ENCODE data around the gene DNM3.

Gene DNM3

DNA sequence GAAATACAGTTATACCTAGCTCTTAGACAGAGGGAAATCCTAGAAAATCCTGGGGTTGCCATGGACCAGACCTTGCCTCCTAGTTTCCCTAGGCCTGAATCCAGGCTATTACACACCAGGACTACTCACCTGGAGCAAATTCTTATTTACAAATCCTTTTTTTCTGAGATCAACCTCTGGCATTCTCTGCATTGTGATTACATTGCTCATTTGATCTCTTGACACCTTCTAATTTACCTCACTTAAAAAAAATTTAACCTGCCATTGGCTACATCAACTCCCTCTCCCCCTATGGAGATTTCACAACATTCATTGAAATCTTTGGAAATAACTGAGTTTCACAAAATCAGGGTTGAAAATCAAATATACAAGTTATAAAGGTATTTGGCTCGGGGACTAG, 576.3 kb downstream of the DNM3 start:
- no peak overlapping the region for H3K4me3 ChIP-seq (ENCODE audit: low read depth, low read length)
- H3K27ac ChIP-seq: no peak overlapping the region
- H3K27me3 ChIP-seq (replicated peaks): no peaks in the 10 kb centered on the region
- H3K36me3 ChIP-seq (replicated peaks): no peaks in the 10 kb centered on the region
- TF ChIP-seq, protein P1, sequence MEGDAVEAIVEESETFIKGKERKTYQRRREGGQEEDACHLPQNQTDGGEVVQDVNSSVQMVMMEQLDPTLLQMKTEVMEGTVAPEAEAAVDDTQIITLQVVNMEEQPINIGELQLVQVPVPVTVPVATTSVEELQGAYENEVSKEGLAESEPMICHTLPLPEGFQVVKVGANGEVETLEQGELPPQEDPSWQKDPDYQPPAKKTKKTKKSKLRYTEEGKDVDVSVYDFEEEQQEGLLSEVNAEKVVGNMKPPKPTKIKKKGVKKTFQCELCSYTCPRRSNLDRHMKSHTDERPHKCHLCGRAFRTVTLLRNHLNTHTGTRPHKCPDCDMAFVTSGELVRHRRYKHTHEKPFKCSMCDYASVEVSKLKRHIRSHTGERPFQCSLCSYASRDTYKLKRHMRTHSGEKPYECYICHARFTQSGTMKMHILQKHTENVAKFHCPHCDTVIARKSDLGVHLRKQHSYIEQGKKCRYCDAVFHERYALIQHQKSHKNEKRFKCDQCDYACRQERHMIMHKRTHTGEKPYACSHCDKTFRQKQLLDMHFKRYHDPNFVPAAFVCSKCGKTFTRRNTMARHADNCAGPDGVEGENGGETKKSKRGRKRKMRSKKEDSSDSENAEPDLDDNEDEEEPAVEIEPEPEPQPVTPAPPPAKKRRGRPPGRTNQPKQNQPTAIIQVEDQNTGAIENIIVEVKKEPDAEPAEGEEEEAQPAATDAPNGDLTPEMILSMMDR (IDR thresholded peaks at IDR 0.05; ENCODE audit: low read depth, low read length, missing control alignments): no peak
- in situ Hi-C loops (cut with HindIII; ENCODE audit: low pct_ligation_motif_present, low sequenced_read_pairs): loop anchor here (25.0 kb wide), 1 partner anchor 405 kb away; no protein-coding TSS in a partner anchor
- DNase-seq: no peak

DNA sequence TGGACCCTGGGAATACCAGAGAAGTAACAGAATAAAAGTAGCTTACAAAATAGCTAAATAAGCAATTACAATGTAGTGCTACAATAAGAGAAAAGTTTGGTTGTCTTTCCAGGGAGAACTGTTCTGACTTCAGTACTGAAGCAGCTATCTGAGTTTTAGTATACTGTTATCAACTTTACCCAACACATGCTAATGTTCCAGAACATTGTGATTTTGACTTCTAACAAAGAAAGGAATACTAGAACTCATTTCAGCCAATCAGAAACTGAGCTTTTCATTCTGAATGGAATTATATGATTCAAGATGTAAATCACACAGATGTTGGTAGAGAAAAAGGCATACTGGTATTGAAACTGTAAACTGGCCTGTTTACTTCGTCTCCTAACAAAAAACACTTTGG, 579.1 kb downstream of the DNM3 start, which contains the start of gene C1orf105:
TSS of gene C1orf105 (plus strand) at position 301 of the 400 bp plus-strand sequence. CDS start 201 bp downstream, outside the sequence.
- no peaks in the 10 kb centered on the region for H3K36me3 ChIP-seq (replicated peaks)

DNA sequence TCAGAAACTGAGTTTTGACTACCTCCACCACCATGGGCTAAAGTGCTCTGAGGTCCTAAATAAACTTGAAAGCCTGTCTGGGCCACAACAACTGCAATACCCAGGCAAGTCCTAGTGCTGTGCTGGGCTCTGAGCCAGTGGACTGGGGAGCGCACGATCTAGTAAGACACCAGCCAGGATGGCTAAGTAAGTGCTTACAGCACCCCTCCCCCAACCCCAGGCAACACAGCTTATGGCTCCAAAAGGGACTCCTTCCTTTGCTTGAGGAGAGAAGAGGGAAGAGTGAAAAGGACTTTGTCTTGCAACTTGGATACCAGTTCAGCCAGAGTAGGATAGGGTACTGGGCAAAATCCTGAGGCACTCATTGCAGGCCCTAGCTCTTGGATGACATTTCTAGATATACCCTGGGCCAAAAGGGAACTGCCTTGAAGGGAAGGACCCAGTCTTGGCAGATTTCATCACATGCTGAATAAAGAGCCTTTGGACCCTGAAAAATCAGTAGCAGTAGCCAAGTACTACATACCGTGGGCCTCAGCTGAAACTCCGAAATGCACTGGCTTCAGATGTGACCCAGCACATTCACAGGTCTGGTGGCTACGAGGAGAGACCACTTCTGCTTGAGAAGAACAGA, 580.8 kb downstream of the DNM3 start:
- Histone ChIP-seq H3K4me3 (ENCODE audit: low read depth, low read length) (no peak overlapping the region), H3K27me3 (replicated peaks) (no peaks in the 10 kb centered on the region), H3K27ac (no peak overlapping the region), H3K36me3 (replicated peaks) (no peaks in the 10 kb centered on the region)
- DNase-seq: no peak
- in situ Hi-C loops (cut with HindIII; ENCODE audit: low pct_ligation_motif_present, low sequenced_read_pairs): loop anchor here (25.0 kb wide), 1 partner anchor 410 kb away; no protein-coding TSS in a partner anchor
- TF ChIP-seq, protein P1 (IDR thresholded peaks at IDR 0.05; ENCODE audit: low read depth, low read length, missing control alignments): no peak

More for the DNA sequence above, 579.1 kb downstream of the DNM3 start, which contains the start of gene C1orf105:
- no peak within 1 kb of the TSS for H3K4me3 ChIP-seq (ENCODE audit: low read depth, low read length)
- in situ Hi-C loops (cut with HindIII; ENCODE audit: low pct_ligation_motif_present, low sequenced_read_pairs): loop anchor here (25.0 kb wide), 1 partner anchor 408 kb away; no protein-coding TSS in a partner anchor
- no peak within 1 kb of the TSS for H3K27ac ChIP-seq
- no peak for DNase-seq
- H3K27me3 ChIP-seq (replicated peaks): no peaks in the 10 kb centered on the region
- TF ChIP-seq, protein P1 (IDR thresholded peaks at IDR 0.05; ENCODE audit: low read depth, low read length, missing control alignments): no peak

DNA sequence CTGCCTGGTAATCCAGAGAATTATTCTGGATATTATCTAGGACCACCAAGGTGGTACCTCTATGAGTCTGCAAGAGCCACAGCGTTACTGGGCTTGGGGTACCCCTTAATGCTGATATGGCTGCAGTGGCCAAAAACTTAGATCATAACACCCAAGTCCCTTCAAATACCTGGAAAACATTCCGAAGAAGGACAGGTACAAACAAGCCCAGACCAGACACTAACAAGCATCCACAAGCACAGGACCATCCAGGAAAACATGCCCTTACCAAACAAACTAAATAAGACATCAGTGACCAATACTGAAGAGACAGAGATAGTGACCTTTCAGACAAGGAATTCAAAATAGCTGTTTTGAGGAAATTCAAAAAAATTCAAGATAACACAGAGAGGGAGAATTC, 582.0 kb downstream of the DNM3 start:
- in situ Hi-C loops (cut with HindIII; ENCODE audit: low pct_ligation_motif_present, low sequenced_read_pairs): loop anchor here (25.0 kb wide), 1 partner anchor 411 kb away; no protein-coding TSS in a partner anchor
- H3K27me3 ChIP-seq (replicated peaks): no peaks in the 10 kb centered on the region
- no peak for DNase-seq

DNA sequence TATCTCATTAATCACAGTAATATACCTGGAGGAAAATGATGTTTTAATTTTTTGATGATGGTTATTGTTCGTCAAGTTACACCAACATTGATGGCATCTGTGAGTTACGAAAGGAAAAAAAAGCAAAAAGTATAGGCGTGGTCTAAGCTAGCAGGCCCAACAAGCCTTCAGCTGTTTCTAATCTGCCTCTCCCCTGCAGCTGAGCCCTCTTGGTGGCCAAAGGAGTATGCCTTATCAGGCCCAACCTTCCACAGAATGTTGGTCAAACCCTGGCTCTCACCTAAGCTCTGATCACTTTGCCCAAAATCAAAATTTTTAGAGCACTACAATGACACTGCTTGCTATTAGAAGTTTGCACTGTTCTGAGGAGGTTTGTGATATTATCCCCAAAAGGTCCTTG, 584.0 kb downstream of the DNM3 start:
- Histone ChIP-seq H3K4me3 (ENCODE audit: low read depth, low read length) (no peak overlapping the region), H3K27me3 (replicated peaks) (no peaks in the 10 kb centered on the region), H3K27ac (no peak overlapping the region), H3K36me3 (replicated peaks) (no peaks in the 10 kb centered on the region)
- TF ChIP-seq, protein P1 (IDR thresholded peaks at IDR 0.05; ENCODE audit: low read depth, low read length, missing control alignments): no peak
- DNase-seq: no peak
- in situ Hi-C loops (cut with HindIII; ENCODE audit: low pct_ligation_motif_present, low sequenced_read_pairs): no loop called here

More for the DNA sequence above, 582.0 kb downstream of the DNM3 start:
- Histone ChIP-seq H3K4me3 (ENCODE audit: low read depth, low read length) (no peak overlapping the region), H3K36me3 (replicated peaks) (no peaks in the 10 kb centered on the region), H3K27ac (no peak overlapping the region)
- TF ChIP-seq, protein P1 (IDR thresholded peaks at IDR 0.05; ENCODE audit: low read depth, low read length, missing control alignments): no peak

All from brain microvascular endothelial cell (primary cell).